Measurements from ENCODE around the gene TMEM74B. TPM values are rescaled to one million over a fixed set of nuclear protein-coding genes. Genes with fewer than 3 reads are reported as not detected.

The TMEM74B gene
- total RNA-seq, 4 donors from 2014 or later = 0.44 to 12.4 (median 1.8) TPM

DNA sequence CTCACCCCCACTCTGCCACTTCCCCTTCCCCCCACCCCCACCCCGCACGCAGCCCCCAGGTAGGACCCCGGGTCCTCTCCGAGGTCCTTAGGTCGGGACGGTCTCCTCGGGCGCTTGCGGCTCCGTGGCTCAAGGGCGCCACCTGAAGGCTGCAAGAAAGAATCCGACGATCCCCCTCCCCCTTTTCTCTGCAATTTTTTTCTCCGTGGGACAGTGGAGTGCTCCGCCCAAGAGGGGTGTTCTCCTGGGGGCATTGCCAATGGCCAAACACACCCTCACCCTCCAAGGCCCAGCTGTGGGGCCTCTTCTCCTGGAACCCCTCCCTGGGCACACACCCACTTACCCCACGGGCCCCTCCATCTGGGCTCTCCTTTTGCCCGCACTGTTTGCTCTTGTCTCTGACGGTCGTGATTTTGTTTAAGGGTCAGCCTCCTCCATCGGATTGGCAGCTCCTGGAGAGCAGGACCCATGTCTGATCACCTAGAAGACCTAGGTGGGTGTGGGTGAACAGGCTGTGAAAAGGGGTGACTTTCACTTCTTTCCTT is 1.1 kb upstream of the TMEM74B start:
- peak overlapping the region; percentile 26 to 59 (median 32) for H3K4me3 ChIP-seq
- peaks cover 0 to 33% of the 10 kb centered on the region in 2 donors for H3K27me3 ChIP-seq
- 14 to 20% methylated on average over 11 to 19 of the region's 20 CpGs for WGBS, 2 donors
- H3K9me3 ChIP-seq = no peaks in the 10 kb centered on the region
- H3K4me1 ChIP-seq = peaks cover 0 to 20% (median 6%) of the 10 kb centered on the region in 4 donors
- peak overlapping the region in 2 of 4 donors; percentile 34 to 69 for H3K27ac ChIP-seq
- no peak for TF ChIP-seq EP300 (IDR thresholded peaks at IDR 0.05)
- TF ChIP-seq, protein P1, sequence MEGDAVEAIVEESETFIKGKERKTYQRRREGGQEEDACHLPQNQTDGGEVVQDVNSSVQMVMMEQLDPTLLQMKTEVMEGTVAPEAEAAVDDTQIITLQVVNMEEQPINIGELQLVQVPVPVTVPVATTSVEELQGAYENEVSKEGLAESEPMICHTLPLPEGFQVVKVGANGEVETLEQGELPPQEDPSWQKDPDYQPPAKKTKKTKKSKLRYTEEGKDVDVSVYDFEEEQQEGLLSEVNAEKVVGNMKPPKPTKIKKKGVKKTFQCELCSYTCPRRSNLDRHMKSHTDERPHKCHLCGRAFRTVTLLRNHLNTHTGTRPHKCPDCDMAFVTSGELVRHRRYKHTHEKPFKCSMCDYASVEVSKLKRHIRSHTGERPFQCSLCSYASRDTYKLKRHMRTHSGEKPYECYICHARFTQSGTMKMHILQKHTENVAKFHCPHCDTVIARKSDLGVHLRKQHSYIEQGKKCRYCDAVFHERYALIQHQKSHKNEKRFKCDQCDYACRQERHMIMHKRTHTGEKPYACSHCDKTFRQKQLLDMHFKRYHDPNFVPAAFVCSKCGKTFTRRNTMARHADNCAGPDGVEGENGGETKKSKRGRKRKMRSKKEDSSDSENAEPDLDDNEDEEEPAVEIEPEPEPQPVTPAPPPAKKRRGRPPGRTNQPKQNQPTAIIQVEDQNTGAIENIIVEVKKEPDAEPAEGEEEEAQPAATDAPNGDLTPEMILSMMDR (IDR thresholded peaks at IDR 0.05) = peak; percentile 22 to 42 (median 30)
- H3K36me3 ChIP-seq = peaks cover 0 to 6% (median 0%) of the 10 kb centered on the region in 3 donors
- DNase-seq (ENCODE audit: low spot score in 2 of 2) = no peak

GRCh38 chr20:1185316-1185741 is 548 bp upstream of the TMEM74B start:
- H3K36me3 ChIP-seq = peaks cover 0 to 12% (median 0%) of the 10 kb centered on the region in 3 donors
- peaks cover 0 to 33% of the 10 kb centered on the region in 2 donors for H3K27me3 ChIP-seq
- H3K9me3 ChIP-seq = no peaks in the 10 kb centered on the region
- 0% methylated on average over 3 to 5 of the region's 54 CpGs for WGBS, 2 donors
- H3K4me3 ChIP-seq = peak overlapping the region; percentile 26 to 59 (median 32)
- DNase-seq (ENCODE audit: low spot score in 2 of 2) = no peak
- TF ChIP-seq EP300 (IDR thresholded peaks at IDR 0.05) = no peak
- TF ChIP-seq, protein P1 (IDR thresholded peaks at IDR 0.05) = no peak
- no peak for TF ChIP-seq POLR2A (IDR thresholded peaks at IDR 0.05)
- H3K4me1 ChIP-seq = peaks cover 0 to 20% (median 6%) of the 10 kb centered on the region in 4 donors
- peak overlapping the region in 2 of 4 donors; percentile 34 to 69 for H3K27ac ChIP-seq

DNA sequence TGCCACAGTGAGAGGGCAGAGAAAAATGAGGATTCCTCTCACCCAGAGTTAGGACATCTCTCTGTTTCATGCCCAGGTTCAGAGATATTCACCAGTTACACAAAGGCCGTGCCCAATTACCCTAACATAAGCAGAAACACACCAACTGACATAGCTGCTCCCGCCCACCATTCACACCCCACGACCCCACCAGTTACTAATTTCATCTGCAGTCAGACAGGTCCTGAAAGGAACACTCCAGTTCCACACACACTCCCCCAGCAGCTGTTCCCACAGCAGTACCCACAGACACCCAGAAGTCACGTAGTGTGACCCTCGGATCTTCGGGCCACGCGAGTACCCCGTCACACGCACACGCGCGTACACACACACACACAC is 532 bp downstream of the TMEM74B start:
- TF ChIP-seq, protein P1 (IDR thresholded peaks at IDR 0.05) = no peak
- TF ChIP-seq POLR2A (IDR thresholded peaks at IDR 0.05) (no peak), EP300 (IDR thresholded peaks at IDR 0.05) (no peak)
- H3K9me3 ChIP-seq = no peaks in the 10 kb centered on the region
- DNase-seq (ENCODE audit: low spot score in 2 of 2) = no peak
- WGBS, 2 donors = 30 to 37% methylated on average over 9 to 10 of the region's 13 CpGs
- peaks cover 0 to 13% (median 0%) of the 10 kb centered on the region in 3 donors for H3K36me3 ChIP-seq
- H3K4me1 ChIP-seq = peaks cover 0 to 20% (median 6%) of the 10 kb centered on the region in 4 donors
- H3K27ac ChIP-seq = no peak overlapping the region
- peak overlapping the region in 2 of 4 donors; percentile 36 to 59 for H3K4me3 ChIP-seq
- H3K27me3 ChIP-seq = peaks cover 0 to 33% of the 10 kb centered on the region in 2 donors

DNA sequence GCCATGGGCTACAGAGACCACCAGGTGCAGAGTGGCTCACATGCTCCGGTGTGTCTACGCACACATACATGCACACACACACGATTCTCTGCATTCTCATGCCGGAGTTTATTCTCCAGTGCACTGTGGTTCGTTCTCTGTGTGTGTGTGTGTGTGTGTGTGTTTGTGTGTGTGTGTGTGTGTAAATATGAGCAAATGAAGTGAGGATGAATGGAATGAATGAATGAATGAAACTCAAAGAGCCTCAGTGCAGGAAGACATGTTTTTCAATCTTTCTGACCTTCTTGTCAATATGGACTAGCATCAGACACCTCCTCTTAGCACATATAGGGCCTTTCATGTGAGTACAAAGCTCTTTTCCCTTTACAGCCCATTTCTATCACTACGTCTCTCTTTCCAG is 1.6 kb downstream of the TMEM74B start:
- Histone ChIP-seq H3K9me3 (no peaks in the 10 kb centered on the region), H3K4me3 (no peak overlapping the region), H3K4me1 (peaks cover 0 to 20% (median 6%) of the 10 kb centered on the region in 4 donors), H3K27me3 (peaks cover 0 to 33% of the 10 kb centered on the region in 2 donors), H3K36me3 (peaks cover 0 to 13% (median 0%) of the 10 kb centered on the region in 3 donors), H3K27ac (no peak overlapping the region)
- DNase-seq (ENCODE audit: low spot score in 2 of 2) = no peak
- 61 to 63% methylated on average over 6 of the region's 6 CpGs for WGBS, 2 donors
- TF ChIP-seq, protein P1 (IDR thresholded peaks at IDR 0.05) = no peak
- no peak for TF ChIP-seq POLR2A (IDR thresholded peaks at IDR 0.05)
- no peak for TF ChIP-seq EP300 (IDR thresholded peaks at IDR 0.05)

DNA sequence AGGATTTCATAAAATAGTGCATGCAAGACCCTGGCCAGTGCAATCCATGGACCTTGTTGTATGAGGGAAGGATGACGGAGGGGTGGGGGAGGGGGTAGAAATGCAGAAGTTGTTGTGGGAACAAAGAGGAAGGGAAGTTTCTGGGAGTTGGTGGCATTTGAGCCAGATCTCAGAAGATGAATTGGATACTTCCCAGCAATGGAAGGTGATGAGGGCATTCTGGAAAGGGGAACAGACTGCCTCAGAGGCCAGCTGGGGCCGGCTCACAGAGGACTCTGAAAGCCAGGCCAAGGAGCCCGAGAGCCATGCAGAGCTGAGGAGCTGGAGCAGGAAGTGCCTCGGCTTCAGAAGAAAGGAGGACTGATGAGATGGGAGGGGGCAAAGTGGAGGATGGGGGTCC is 2.7 kb downstream of the TMEM74B start:
- DNase-seq (ENCODE audit: low spot score in 2 of 2) = no peak
- Histone ChIP-seq H3K4me3 (no peak overlapping the region), H3K27me3 (peaks cover 0 to 28% of the 10 kb centered on the region in 2 donors), H3K36me3 (peaks cover 0 to 21% (median 0%) of the 10 kb centered on the region in 3 donors), H3K9me3 (no peaks in the 10 kb centered on the region), H3K27ac (no peak overlapping the region), H3K4me1 (peaks cover 0 to 20% (median 6%) of the 10 kb centered on the region in 4 donors)
- WGBS, 2 donors = 37 to 41% methylated on average over 4 of the region's 4 CpGs
- no peak for TF ChIP-seq EP300 (IDR thresholded peaks at IDR 0.05)
- no peak for TF ChIP-seq POLR2A (IDR thresholded peaks at IDR 0.05)
- TF ChIP-seq, protein P1 (IDR thresholded peaks at IDR 0.05) = no peak
